Measurements from ENCODE around the gene TFCP2L1. TPM values are rescaled to one million over a fixed set of nuclear protein-coding genes. Genes with fewer than 3 reads are reported as not detected.

The TFCP2L1 gene
- total RNA-seq, 2 experiments from 2014 or later = 0.17 to 0.30 TPM

- Mint-ChIP-seq H3K27ac (no peak overlapping the region), H3K4me1 (ENCODE audit: low read depth) (no peaks in the 10 kb centered on the region), H3K27me3 (peaks cover 8% of the 10 kb centered on the region), H3K4me3 (no peak overlapping the region), H3K36me3 (ENCODE audit: low read depth) (no peaks in the 10 kb centered on the region), H3K9me3 (no peaks in the 10 kb centered on the region)
- Histone ChIP-seq H3K4me1 (ENCODE audit: insufficient read depth, low read length) (no peaks in the 10 kb centered on the region), H3K4me3 (ENCODE audit: low read length) (no peak overlapping the region), H3K36me3 (ENCODE audit: insufficient read depth, low read length) (no peaks in the 10 kb centered on the region), H3K9me3 (ENCODE audit: control insufficient read depth in 1 of 2, insufficient read depth in 1 of 2, low read length in 2 of 2) (peaks cover 0 to 4% of the 10 kb centered on the region in 2 experiments), H3K27ac (ENCODE audit: low read depth in 1 of 2, low read length in 2 of 2) (no peak overlapping the region), H3K27me3 (ENCODE audit: control insufficient read depth in 1 of 2, insufficient read depth in 2 of 2, low read length in 2 of 2) (no peaks in the 10 kb centered on the region)
- no peak for ATAC-seq (ENCODE audit: poor library complexity)
- TF ChIP-seq CTCF (IDR thresholded peaks at IDR 0.05) = no peak
- ChIA-PET CTCF (no interaction called here), POLR2A (no interaction called here)
- DNase-seq = no peak
- intact Hi-C loops (cut with DNase I, micrococcal nuclease) = no loop called here
Measured at GRCh38 chr2:121178730-121179129, 106.3 kb downstream of the TFCP2L1 start.

DNA sequence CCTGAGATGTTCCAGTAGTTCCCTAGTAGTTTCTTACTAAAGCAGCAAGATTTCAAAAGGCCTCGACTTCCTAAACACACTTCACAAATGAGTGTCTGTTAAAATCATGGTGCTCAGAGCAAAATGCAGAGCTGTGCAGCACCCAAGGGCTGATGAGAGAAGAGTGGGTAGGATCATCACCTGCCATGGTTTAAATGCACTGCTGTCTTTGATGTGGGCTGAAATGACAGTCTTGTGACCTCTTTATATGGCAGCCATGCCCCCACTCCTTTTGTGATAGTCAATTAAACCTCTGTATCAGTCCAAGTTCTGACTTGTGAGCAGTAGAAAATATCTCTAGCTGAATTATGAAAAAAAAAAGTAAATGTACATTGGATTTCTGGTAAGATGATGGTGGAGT, 107.1 kb downstream of the TFCP2L1 start:
- H3K27me3 ChIP-seq (ENCODE audit: control insufficient read depth in 1 of 2, insufficient read depth in 2 of 2, low read length in 2 of 2) = no peaks in the 10 kb centered on the region
- no peaks in the 10 kb centered on the region for H3K9me3 Mint-ChIP-seq
- no peak overlapping the region for H3K27ac ChIP-seq (ENCODE audit: low read depth in 1 of 2, low read length in 2 of 2)
- intact Hi-C loops (cut with DNase I, micrococcal nuclease) = no loop called here
- H3K36me3 Mint-ChIP-seq (ENCODE audit: low read depth) = no peaks in the 10 kb centered on the region
- H3K36me3 ChIP-seq (ENCODE audit: insufficient read depth, low read length) = no peaks in the 10 kb centered on the region
- H3K4me3 Mint-ChIP-seq = no peak overlapping the region
- H3K4me1 ChIP-seq (ENCODE audit: insufficient read depth, low read length) = no peaks in the 10 kb centered on the region
- DNase-seq (no peak), ATAC-seq (ENCODE audit: poor library complexity) (no peak)
- TF ChIP-seq CTCF (IDR thresholded peaks at IDR 0.05) = no peak
- H3K27me3 Mint-ChIP-seq = peaks cover 10% of the 10 kb centered on the region
- no peaks in the 10 kb centered on the region for H3K4me1 Mint-ChIP-seq (ENCODE audit: low read depth)
- H3K27ac Mint-ChIP-seq = no peak overlapping the region
- H3K4me3 ChIP-seq (ENCODE audit: low read length) = no peak overlapping the region
- H3K9me3 ChIP-seq (ENCODE audit: control insufficient read depth in 1 of 2, insufficient read depth in 1 of 2, low read length in 2 of 2) = peaks cover 0 to 4% of the 10 kb centered on the region in 2 experiments
- CTCF ChIA-PET = no interaction called here
- POLR2A ChIA-PET = no interaction called here

- Mint-ChIP-seq H3K27ac (no peak overlapping the region), H3K4me1 (ENCODE audit: low read depth) (no peaks in the 10 kb centered on the region), H3K4me3 (no peak overlapping the region), H3K9me3 (peaks cover 3% of the 10 kb centered on the region), H3K27me3 (peaks cover 19% of the 10 kb centered on the region), H3K36me3 (ENCODE audit: low read depth) (no peaks in the 10 kb centered on the region)
- Histone ChIP-seq H3K4me3 (ENCODE audit: low read length) (no peak overlapping the region), H3K27ac (ENCODE audit: low read depth in 1 of 2, low read length in 2 of 2) (no peak overlapping the region), H3K27me3 (ENCODE audit: control insufficient read depth in 1 of 2, insufficient read depth in 2 of 2, low read length in 2 of 2) (peaks cover 5 to 6% of the 10 kb centered on the region in 2 experiments), H3K9me3 (ENCODE audit: control insufficient read depth in 1 of 2, insufficient read depth in 1 of 2, low read length in 2 of 2) (peaks cover 9 to 10% of the 10 kb centered on the region in 2 experiments), H3K36me3 (ENCODE audit: insufficient read depth, low read length) (no peaks in the 10 kb centered on the region), H3K4me1 (ENCODE audit: insufficient read depth, low read length) (no peaks in the 10 kb centered on the region)
- no peak for TF ChIP-seq CTCF (IDR thresholded peaks at IDR 0.05)
- ATAC-seq (ENCODE audit: poor library complexity) = no peak
- ChIA-PET CTCF (no interaction called here), POLR2A (no interaction called here)
- DNase-seq = no peak
- intact Hi-C loops (cut with DNase I, micrococcal nuclease) = no loop called here
Measured at GRCh38 chr2:121175326-121175725, 109.7 kb downstream of the TFCP2L1 start.
